NOMO-1 (cell line): Measurements from ENCODE around the gene PARP12.

Experiments used
- DNase-seq, 2 experiments: peaks; one replicate each; lab custom pipeline; 2025; ENCODE audit not compliant: unreplicated experiment in 2 of 2; lab: John Stamatoyannopoulos, UW

PARP12 gene

DNA sequence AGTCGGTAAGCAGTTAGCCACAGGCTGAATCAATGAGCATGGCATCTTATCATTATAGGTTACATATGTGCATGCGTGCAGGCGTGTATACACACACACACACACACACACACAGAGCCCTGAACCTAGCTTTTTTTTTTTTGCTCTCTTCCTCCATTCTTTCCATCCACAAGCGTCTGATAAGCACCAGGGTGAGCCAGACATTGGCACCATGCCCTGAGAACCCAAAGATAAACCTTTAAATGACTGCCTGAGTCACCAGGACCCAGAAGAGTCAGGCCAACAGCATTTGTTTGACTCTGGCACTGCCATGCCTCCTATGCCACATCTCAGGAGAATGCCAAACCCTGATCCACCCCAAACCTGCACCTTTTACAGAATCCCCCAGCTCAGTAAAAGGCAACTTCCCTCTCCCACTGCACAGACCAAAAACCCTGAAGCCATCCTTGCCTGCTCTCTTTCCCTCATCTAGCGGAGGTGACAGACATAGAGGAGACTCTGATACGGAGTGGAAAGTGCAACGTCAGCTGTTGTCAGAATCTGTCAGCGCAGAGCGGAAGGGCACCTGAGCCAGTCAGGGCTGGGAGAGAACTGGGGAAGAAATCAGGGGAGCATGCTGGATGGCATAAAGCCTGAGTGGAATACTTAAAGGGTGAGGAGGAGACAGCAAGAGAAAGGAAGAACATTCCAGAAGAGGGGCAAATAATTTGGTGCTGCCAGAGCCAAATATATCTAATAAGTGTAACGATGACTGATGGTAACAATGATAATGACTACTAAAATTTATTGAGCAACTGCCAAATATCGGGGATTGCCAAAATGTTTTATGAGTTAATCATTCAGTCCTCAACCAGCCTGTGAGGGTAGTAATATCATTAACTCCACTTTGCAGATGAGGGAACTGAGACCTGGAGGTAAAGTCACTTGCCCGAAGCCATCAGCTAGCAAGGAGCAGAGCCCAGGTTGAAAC is 3.2 kb downstream of the PARP12 start:
- no peak for DNase-seq

DNA sequence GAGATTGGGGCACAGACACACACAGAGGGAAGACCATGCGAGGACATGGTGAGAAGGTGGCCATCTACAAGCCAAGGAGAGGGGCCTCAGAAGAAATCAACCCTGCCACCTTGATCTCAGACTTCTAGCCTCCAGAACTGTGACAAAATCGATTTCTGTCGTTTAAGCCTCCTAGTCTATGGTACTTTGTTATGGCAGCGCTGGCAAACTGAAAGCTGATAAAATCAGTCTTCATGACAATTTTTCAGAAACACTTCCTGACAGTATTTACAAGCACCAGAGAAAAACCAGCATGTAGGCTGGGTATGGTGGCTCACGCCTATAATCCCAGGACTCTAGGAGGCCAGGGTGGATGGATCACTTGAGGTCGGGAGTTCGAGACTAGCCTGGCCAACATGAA is 4.2 kb downstream of the PARP12 start:
- no peak for DNase-seq

GRCh38 chr7:140057143-140057535 is 5.6 kb downstream of the PARP12 start:
- DNase-seq = no peak

DNA sequence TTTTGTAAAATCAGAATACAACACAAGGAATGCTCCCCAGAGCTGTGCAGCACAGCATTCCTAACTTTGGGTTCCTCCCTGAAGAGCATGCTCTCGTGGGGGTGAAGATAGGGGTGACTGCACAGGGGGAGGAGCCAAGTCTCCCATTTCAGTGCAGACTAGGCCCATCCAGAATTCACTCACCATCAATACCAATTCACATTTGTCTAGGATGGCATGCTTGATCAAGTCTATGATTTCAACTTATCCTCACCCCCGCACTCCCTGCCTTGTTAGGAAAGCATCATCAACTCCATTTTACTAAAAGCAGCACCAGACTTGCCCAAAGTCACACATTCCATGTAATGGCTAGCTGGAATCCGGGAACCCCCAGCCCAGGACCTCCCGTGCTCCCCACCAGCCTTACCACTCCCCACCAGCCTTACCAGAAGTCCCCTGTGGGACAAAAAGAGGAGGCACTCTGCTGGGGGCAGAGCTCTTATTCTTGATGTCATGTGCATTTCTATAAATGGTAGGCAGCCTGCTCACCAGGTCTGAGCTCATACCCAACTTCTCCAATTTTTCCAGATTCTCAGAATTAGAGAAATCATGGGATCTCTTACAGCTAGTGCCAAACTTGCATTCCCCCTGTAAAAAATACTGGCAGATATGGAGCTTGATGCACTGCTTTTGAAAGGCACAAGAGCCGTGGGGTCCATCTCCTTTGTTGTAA is 6.2 kb downstream of the PARP12 start:
- DNase-seq = no peak

- no peak for DNase-seq
Observed at GRCh38 chr7:140055833-140056232, 6.9 kb downstream of the PARP12 start.

- DNase-seq = no peak
Observed at GRCh38 chr7:140054751-140055150, 8.0 kb downstream of the PARP12 start.

- DNase-seq = no peak
Observed at GRCh38 chr7:140053812-140054539, 8.8 kb downstream of the PARP12 start.

- no peak for DNase-seq
Observed at GRCh38 chr7:140051820-140052219, 10.9 kb downstream of the PARP12 start.

- DNase-seq = no peak
Observed at GRCh38 chr7:140050100-140050499, 12.7 kb downstream of the PARP12 start.

DNA sequence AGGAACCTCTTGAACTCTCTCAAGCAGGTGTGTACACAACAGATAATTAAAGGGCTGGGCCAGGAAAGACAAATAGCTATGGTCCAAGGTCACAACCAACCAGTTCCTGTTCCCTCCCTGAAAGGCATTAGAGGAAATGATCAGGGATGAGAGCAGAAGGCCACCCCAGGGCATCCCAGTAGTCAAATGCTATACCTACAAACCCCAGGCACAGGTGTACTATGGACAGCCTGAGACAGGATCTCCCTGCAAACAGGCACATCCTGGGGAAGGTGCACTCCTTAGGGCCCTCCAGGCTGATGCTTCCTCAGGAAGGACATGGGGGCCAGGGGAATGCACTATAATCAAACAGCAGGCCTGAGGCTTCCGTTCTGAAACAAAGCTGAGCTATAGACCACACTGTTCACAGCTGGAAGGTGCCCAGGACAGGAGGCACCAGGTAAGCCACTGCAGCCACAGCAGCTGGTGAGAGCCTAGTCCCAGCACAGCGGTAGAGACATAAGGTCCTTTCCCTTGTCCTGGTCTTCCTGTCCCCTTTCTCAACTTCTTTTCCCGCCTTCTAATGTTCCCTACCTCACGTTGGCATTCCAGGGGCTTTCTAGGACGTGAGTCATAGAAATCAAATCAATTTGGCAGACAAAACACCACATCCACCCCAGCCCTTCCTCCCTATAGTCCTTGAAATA is 13.3 kb downstream of the PARP12 start:
- DNase-seq = no peak

- no peak for DNase-seq
Observed at GRCh38 chr7:140048989-140049338, 13.8 kb downstream of the PARP12 start.

DNA sequence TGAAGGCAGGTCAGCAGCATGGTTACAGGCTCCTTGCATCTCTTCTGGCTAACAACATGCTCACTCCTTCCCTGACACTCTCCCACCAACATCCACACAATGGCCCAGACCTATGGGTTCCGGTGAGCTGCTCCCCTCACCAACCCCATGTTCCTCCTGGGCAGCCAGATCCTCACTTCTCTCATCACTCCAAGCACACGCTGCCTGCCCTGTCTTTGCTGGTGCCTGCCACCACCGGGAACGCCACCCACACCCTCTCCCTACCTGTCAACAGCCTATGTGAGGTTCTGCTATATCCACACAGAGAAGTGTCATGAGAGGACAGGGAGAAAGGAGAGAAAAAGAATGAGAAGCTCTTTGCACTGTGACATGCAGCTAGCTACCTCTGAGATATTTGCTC is 14.6 kb downstream of the PARP12 start:
- DNase-seq = no peak

- DNase-seq = no peak
Observed at GRCh38 chr7:140047197-140047596, 15.6 kb downstream of the PARP12 start.

- DNase-seq = no peak
Observed at GRCh38 chr7:140045697-140046096, 17.1 kb downstream of the PARP12 start.

- no peak for DNase-seq
Observed at GRCh38 chr7:140044251-140044650, 18.5 kb downstream of the PARP12 start.

GRCh38 chr7:140042386-140042670 is 20.4 kb downstream of the PARP12 start:
- no peak for DNase-seq

DNA sequence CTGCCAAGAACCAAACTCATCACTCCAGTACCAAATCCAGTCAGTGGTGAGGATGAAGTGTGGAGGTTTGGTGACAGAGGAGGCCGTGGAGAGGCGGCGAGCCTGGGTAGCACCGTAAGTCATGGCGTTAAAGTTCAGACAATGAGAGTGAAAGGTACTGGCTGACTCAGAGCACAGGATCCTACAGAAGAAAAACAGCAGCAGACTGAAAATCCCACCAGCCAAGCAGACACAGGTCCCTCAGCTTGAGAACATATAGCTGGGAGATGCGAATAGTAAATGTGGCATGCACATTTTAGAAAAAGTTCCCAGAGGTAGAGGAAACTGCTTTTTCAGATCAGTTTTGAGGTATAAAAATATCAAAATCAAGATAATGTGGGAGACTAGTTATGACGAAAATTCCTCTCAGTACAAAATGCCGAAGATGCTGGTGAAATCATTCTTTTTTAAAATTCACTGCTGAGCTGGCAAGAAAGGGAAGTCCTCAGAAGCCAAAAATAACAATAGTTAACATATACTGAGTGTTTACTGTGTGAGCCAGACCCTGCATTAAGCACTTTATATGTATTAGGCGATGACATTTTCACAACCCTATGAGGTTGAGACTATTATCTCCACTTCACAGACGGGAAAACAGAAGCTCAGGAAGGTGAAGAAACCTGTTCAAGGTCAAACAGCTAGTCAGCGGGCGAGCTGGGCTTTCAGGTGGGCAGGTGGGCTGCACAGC is 20.9 kb downstream of the PARP12 start:
- DNase-seq = peak in 1 of 2 experiments; percentile 7

- no peak for DNase-seq
Observed at GRCh38 chr7:140039896-140040295, 22.9 kb downstream of the PARP12 start.

DNA sequence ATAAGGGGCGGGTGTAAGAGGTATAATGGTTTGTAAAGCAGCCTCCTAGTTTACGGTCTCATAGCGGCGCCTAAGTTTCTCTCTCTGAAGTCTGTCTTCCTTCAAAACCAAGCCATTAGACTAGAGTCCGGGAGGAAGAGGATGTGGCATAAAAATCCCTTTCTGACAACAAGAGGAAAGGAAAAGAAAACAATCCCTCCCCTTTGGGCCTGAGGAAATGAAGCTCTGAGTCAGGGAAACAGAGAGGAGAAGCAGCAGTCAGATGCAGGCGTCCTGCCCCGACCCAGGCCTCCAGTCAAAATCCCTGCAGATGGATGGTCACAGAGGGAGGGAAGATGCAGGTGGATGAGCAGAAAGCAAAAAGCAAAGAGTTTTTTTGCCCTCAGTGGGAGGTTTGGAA is 23.7 kb downstream of the PARP12 start:
- DNase-seq = no peak

GRCh38 chr7:140036224-140036962 is 26.4 kb downstream of the PARP12 start:
- DNase-seq = peak in 1 of 2 experiments; percentile 24
